Body of pancreas (tissue), 4 donors: ENCODE data around the gene CASR. TPM values are rescaled to one million over a fixed set of nuclear protein-coding genes. Genes with fewer than 3 reads are reported as not detected.

ENCODE experiments used
- ATAC-seq: fragments of 150-250 bp; one replicate; pipeline ENCODE4 v1.9.1; 2016
- DNase-seq, 4 donors: peaks; one replicate each; pipeline ENCODE4 v3.0.0-alpha.2; 2019
- H3K27ac ChIP-seq, 4 donors: fragments of 200-600 bp; sonication (generic); 1 replicate in 3 of 4; 2 replicates in 1 of 4; pipeline versions ENCODE4 v1.5.1 to v1.6.1; 2016 to 2019; ENCODE audit warnings: mild to moderate bottlenecking in 1 of 4, mixed read lengths in 1 of 4, moderate library complexity in 1 of 4
- H3K27me3 ChIP-seq, 2 donors: fragments of 200-600 bp; sonication (generic); one replicate each; pipeline ENCODE4 v1.6.0; 2016; ENCODE audit warnings: mild to moderate bottlenecking in 1 of 2
- H3K36me3 ChIP-seq, 2 donors: fragments of 200-600 bp; sonication (generic); replicated peaks in 1 of 2; 2 replicates each; pipeline ENCODE4 v1.5.1; 2016; ENCODE audit warnings: low read depth in 2 of 2; ENCODE audit not compliant: insufficient read depth in 1 of 2
- H3K4me1 ChIP-seq: fragments of 200-600 bp; sonication (generic); one replicate; pipeline ENCODE4 v1.6.0; 2016
- H3K4me3 ChIP-seq, 2 donors: fragments of 200-600 bp; sonication (generic); 1 replicate in 1 of 2; 2 replicates in 1 of 2; pipeline ENCODE4 v1.5.1; 2016 to 2019
- H3K9me3 ChIP-seq, 3 donors: fragments of 200-600 bp; sonication (generic); 1 replicate in 2 of 3; 2 replicates in 1 of 3; pipeline ENCODE4 v1.5.1; 2016
- POLR2A ChIP-seq, 3 donors: fragments of 450-650 bp; IDR thresholded peaks; one replicate each; pipeline ENCODE4 v1.6.1; 2016; ENCODE audit warnings: antibody characterized with exemption in 3 of 3, mild to moderate bottlenecking in 2 of 3
- WGBS, 2 donors: methylation state at CpG; one replicate each; pipeline ENCODE4 v1.1.5; 2017; 5-methylcytosine and 5-hydroxymethylcytosine counted together
- intact Hi-C: fragments of 100-400 bp; cut with DNase I; formaldehyde crosslinking; loops from one replicate; pipeline ENCODE4 v1.15.1; 2023
- total RNA-seq, 2 donors: library from RNA; depleted of rRNA; stranded (reverse); fragments of >200 nt; gene quantifications; one replicate each; pipeline ENCODE4 v1.1.0, GENCODE V29; 2016
- TF ChIP-seq, protein P1 (sequence below), 7 experiments: fragments of 450-650 bp in 4 of 7; fragments of 200-600 bp in 3 of 7; sonication (generic) in 3 of 7; IDR thresholded peaks; one replicate each; pipeline ENCODE4 v1.5.1; 2016 to 2019; ENCODE audit warnings: antibody characterized with exemption in 7 of 7

CASR gene
- total RNA-seq, 2 donors from 2014 or later: 8.9 to 11.9 TPM

DNA sequence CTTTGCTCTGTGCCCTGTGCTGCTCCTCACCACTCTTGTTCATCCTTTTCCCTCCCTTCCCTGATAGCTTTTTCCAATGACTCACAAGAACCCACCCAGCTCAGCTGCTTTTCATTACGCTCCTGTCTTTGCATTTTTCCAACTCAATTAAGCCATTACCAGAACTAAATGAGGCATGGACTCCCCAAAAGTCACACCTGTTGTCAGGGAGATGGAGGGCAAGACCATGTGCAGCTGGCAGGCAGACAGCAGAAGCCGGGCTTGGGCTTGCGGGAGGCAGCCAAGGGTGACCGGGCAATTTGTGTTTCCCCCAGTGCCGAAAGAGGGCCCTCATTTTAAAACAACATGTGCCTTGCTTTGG, 64.3 kb downstream of the CASR start:
- Histone ChIP-seq H3K4me3 (no peak overlapping the region), H3K9me3 (no peaks in the 10 kb centered on the region), H3K27ac (peak overlapping the region in 1 of 4 donors; percentile 56), H3K36me3 (no peaks in the 10 kb centered on the region), H3K27me3 (no peaks in the 10 kb centered on the region), H3K4me1 (no peaks in the 10 kb centered on the region)
- TF ChIP-seq, protein P1, sequence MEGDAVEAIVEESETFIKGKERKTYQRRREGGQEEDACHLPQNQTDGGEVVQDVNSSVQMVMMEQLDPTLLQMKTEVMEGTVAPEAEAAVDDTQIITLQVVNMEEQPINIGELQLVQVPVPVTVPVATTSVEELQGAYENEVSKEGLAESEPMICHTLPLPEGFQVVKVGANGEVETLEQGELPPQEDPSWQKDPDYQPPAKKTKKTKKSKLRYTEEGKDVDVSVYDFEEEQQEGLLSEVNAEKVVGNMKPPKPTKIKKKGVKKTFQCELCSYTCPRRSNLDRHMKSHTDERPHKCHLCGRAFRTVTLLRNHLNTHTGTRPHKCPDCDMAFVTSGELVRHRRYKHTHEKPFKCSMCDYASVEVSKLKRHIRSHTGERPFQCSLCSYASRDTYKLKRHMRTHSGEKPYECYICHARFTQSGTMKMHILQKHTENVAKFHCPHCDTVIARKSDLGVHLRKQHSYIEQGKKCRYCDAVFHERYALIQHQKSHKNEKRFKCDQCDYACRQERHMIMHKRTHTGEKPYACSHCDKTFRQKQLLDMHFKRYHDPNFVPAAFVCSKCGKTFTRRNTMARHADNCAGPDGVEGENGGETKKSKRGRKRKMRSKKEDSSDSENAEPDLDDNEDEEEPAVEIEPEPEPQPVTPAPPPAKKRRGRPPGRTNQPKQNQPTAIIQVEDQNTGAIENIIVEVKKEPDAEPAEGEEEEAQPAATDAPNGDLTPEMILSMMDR (IDR thresholded peaks at IDR 0.05): no peak
- TF ChIP-seq POLR2A (IDR thresholded peaks at IDR 0.05): no peak
- DNase-seq (peak in 3 of 4 donors; percentile 22 to 32 (median 22)), ATAC-seq (no peak)
- intact Hi-C loops: no loop called here
- 63 to 96% methylated on average over 5 of the region's 5 CpGs for WGBS, 2 donors

DNA sequence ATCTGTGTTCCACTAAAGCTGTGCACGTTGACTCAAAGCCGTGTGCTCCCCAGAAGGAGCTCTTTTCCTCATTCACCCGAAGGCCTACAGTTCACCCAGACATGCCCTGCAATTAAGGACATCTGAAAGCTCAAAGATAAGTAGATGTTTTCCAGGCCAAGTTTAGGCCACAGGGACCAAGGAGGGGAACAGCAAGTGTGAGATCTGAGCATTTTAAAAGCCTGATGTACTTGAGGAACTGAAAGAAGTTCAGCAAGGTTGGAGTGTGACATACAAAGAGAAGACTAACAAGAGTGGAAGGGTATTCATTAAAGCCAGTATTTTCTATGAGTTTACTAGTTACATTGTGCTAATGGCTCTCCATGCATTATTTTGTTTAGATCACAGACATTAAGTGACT, 68.0 kb downstream of the CASR start:
- Histone ChIP-seq H3K36me3 (no peaks in the 10 kb centered on the region), H3K4me3 (no peak overlapping the region), H3K4me1 (no peaks in the 10 kb centered on the region), H3K9me3 (no peaks in the 10 kb centered on the region), H3K27ac (peak overlapping the region in 1 of 4 donors; percentile 31), H3K27me3 (no peaks in the 10 kb centered on the region)
- intact Hi-C loops: no loop called here
- DNase-seq: no peak
- 43 to 63% methylated on average over 3 of the region's 3 CpGs for WGBS, 2 donors
- ATAC-seq: no peak
- no peak for TF ChIP-seq POLR2A (IDR thresholded peaks at IDR 0.05)
- TF ChIP-seq, protein P1 (IDR thresholded peaks at IDR 0.05): no peak

DNA sequence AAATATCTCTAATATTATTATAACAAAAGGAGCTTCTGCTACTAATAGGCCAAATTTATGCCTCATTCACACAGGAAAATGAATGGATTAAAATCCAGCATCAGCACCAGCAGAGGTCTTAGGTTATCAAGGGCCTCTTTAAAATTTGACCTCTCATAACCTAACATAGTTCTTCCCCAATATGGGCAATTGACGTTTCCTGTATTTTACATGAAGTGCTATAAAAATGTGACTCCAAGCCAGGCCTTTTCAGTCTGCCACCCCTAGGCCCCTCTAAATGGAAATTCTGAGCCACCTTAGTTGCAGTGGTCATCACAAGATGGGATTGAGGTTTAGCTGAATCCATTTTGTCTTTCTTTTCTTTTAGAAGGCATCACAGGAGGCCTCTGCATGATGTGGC, 70.1 kb downstream of the CASR start:
- 52 to 100% methylated on average over 1 of the region's 1 CpG for WGBS, 2 donors
- DNase-seq (no peak), ATAC-seq (no peak)
- TF ChIP-seq POLR2A (IDR thresholded peaks at IDR 0.05): no peak
- TF ChIP-seq, protein P1 (IDR thresholded peaks at IDR 0.05): no peak
- no peak overlapping the region for H3K27ac ChIP-seq
- H3K27me3 ChIP-seq: no peaks in the 10 kb centered on the region
- H3K9me3 ChIP-seq: no peaks in the 10 kb centered on the region
- intact Hi-C loops: no loop called here
- no peak overlapping the region for H3K4me3 ChIP-seq
- peaks cover 1% of the 10 kb centered on the region for H3K4me1 ChIP-seq
- no peaks in the 10 kb centered on the region for H3K36me3 ChIP-seq

DNA sequence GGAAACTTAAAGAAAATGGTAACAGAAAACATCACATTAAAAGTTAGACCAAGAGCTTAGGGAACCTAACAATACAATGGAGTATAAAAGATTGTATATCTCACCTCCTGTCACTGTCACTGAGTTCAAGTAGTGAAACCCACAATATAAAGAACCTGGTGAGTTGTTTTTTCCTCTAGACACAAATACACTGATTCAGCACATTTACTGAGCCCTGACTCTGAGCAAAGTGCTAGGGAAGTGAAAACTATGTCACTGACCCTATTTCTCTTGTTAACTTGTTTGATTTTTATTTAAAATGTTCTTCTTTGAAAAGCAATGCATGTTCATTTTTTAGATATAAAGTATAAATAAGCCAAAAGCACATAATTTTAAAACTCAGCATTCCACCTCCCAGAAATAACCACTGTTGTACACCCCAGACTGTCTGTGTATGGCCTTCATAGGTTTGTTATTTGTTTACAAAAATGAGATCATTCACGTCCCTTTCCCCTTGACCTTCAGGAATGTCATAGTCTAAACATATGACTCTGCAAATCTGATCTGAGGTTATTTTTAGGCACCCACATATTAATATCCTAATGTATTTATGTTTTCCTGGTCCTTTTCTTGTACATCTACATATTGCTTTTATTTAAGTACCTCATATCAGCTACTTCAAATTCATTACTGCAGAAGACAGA, 72.4 kb downstream of the CASR start:
- 0 to 5% methylated on average over 1 of the region's 1 CpG for WGBS, 2 donors
- H3K4me1 ChIP-seq: peaks cover 6% of the 10 kb centered on the region
- H3K9me3 ChIP-seq: no peaks in the 10 kb centered on the region
- no peak overlapping the region for H3K4me3 ChIP-seq
- TF ChIP-seq, protein P1 (IDR thresholded peaks at IDR 0.05): no peak
- no peak for TF ChIP-seq POLR2A (IDR thresholded peaks at IDR 0.05)
- H3K36me3 ChIP-seq: no peaks in the 10 kb centered on the region
- DNase-seq: no peak
- intact Hi-C loops: no loop called here
- H3K27me3 ChIP-seq: no peaks in the 10 kb centered on the region
- H3K27ac ChIP-seq: peak overlapping the region in 2 of 4 donors; percentile 28 to 31
- ATAC-seq: peak; percentile 50
